HG03457 (cell line): ENCODE measurements around the gene RTEL1.
"Not testable (repeated sequence)": the region's sequence is repeated elsewhere in the genome, so short reads cannot be mapped to it uniquely, and the experiment has no call there.

Source experiments
- ATAC-seq: cut with Tn5 transposase; IDR thresholded peaks from one replicate; pipeline ENCODE4 v1.9.1; 2021; ENCODE audit warnings: moderate number of reproducible peaks; ENCODE audit not compliant: unreplicated experiment

RTEL1 gene

GRCh38 chr20:63657937-63658748 lies at the start of gene RTEL1:
TSS of gene RTEL1 (plus strand) at chr20:63658312. CDS start at chr20:63659403, 1,091 bp downstream.
- peak; percentile 62 for ATAC-seq

- ATAC-seq: no peak
These were observed 47.3 kb upstream of the RTEL1 start for GRCh38 chr20:63610581-63611435.

- ATAC-seq: no peak
These were observed 46.5 kb upstream of the RTEL1 start for GRCh38 chr20:63611646-63612045.

GRCh38 chr20:63612276-63612931 lies 45.7 kb upstream of the RTEL1 start:
- ATAC-seq: no peak

GRCh38 chr20:63613863-63614594 lies 44.1 kb upstream of the RTEL1 start:
- not testable (repeated sequence) for ATAC-seq

GRCh38 chr20:63617092-63617875 lies 40.8 kb upstream of the RTEL1 start:
- ATAC-seq: no peak

- ATAC-seq: no peak
These were observed 40.2 kb upstream of the RTEL1 start for GRCh38 chr20:63617876-63618265.

GRCh38 chr20:63618291-63618980 lies 39.7 kb upstream of the RTEL1 start:
- no peak for ATAC-seq

GRCh38 chr20:63619086-63619485 lies 39.0 kb upstream of the RTEL1 start:
- ATAC-seq: no peak

- no peak for ATAC-seq
These were observed 38.6 kb upstream of the RTEL1 start for GRCh38 chr20:63619505-63619904.

- ATAC-seq: no peak
These were observed 37.1 kb upstream of the RTEL1 start for GRCh38 chr20:63620991-63621390.

GRCh38 chr20:63622096-63622495 lies 36.0 kb upstream of the RTEL1 start:
- no peak for ATAC-seq

- no peak for ATAC-seq
These were observed 35.4 kb upstream of the RTEL1 start for GRCh38 chr20:63622732-63623131.

GRCh38 chr20:63624486-63624885 lies 33.6 kb upstream of the RTEL1 start:
- ATAC-seq: no peak

- ATAC-seq: no peak
These were observed 32.2 kb upstream of the RTEL1 start for GRCh38 chr20:63625771-63626423.

- peak; percentile 29 for ATAC-seq
These were observed 31.5 kb upstream of the RTEL1 start, which contains the start of gene GMEB2 for GRCh38 chr20:63626424-63627128. TSS of gene GMEB2 (minus strand) at chr20:63627101. CDS start at chr20:63619397, 7,704 bp downstream.

GRCh38 chr20:63627129-63627750 lies 30.9 kb upstream of the RTEL1 start:
- peak; percentile 61 for ATAC-seq
